GM12878 (cell line): ENCODE measurements around the gene SMPD2.

Experiments
- CTCF ChIP-seq, 3 experiments: IDR thresholded peaks in 2 of 3; conservative IDR thresholded peaks in 1 of 3; 2 replicates each; pipeline ENCODE4 v1.5.1; 2011; ENCODE audit warnings: low read depth in 3 of 3, low read length in 3 of 3, mild to moderate bottlenecking in 3 of 3, control low read depth in 2 of 3, moderate library complexity in 2 of 3, inconsistent platforms in 1 of 3, mixed read lengths in 1 of 3; ENCODE audit not compliant: control insufficient read depth in 2 of 3, insufficient read depth in 1 of 3; ENCODE audit errors: extremely low read depth in 1 of 3
- EP300 ChIP-seq, 2 experiments: fragments of 150-350 bp in 1 of 2; IDR thresholded peaks; 2 replicates each; pipeline ENCODE4 v1.6.1; 2011 to 2012; ENCODE audit warnings: low read depth in 2 of 2, low read length in 2 of 2, borderline replicate concordance in 1 of 2, improper control_type of control experiment in 1 of 2, inconsistent platforms in 1 of 2; ENCODE audit not compliant: control insufficient read depth in 1 of 2
- NR2F1 ChIP-seq: fragments of 450-650 bp; conservative IDR thresholded peaks from 2 replicates; pipeline ENCODE4 v1.6.1; 2017; ENCODE audit warnings: mild to moderate bottlenecking
- POLR2AphosphoS5 ChIP-seq: IDR thresholded peaks from 2 replicates; pipeline ENCODE4 v1.6.1; 2011; ENCODE audit warnings: mild to moderate bottlenecking, low read length, inconsistent platforms
- PRDM15 ChIP-seq: fragments of 450-650 bp; formaldehyde crosslinking; IDR thresholded peaks from 2 replicates; pipeline ENCODE4 v1.4.0; 2020; ENCODE audit warnings: mild to moderate bottlenecking, moderate library complexity
- TCF7 ChIP-seq: IDR thresholded peaks from 2 replicates; pipeline ENCODE4 v1.6.1; 2014; ENCODE audit warnings: antibody characterized with exemption, borderline replicate concordance

GRCh38 chr6:109417646-109418045, 22.9 kb upstream of the SMPD2 start:
- TF ChIP-seq CTCF (IDR thresholded peaks at IDR 0.05 in 2 of 3, conservative IDR thresholded peaks at IDR 0.05 in 1 of 3; ENCODE audit: control insufficient read depth in 2 of 3, extremely low read depth in 1 of 3, insufficient read depth in 1 of 3, low read depth in 3 of 3, low read length in 3 of 3) (no peak), PRDM15 (no peak), EP300 (IDR thresholded peaks at IDR 0.05; ENCODE audit: borderline replicate concordance in 1 of 2, control insufficient read depth in 1 of 2, low read depth in 2 of 2, low read length in 2 of 2) (no peak), POLR2AphosphoS5 (no peak), TCF7 (no peak), NR2F1 (no peak)
